ENCODE data around the gene STAT5A.
A peak's percentile ranks its signal among the peaks of the same experiment; 100 is the strongest.

STAT5A gene

GRCh38 chr17:42270170-42270535, 18.1 kb upstream of the STAT5A start:
- no peak for DNase-seq

DNA sequence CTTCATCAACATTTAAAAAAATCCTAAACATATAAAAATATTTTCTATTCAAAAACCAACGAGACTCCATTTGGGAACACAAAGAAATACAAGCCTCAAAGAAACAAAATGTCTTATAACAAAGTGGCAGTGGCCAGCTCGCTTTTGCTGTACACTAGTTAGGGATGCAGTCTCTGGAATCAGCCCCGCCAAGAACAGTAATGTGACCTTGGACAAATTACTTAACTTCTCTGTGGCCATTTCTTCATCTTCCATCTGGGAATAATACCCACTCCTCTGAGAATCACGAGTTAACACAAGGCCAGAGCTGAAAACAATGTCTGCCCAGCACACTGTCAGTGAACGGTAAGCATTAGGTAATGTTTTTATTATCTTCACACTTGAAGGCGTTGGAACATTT, 17.7 kb upstream of the STAT5A start:
- DNase-seq, result no peak

GRCh38 chr17:42271006-42271778, 17.1 kb upstream of the STAT5A start:
- DNase-seq, result no peak

DNA sequence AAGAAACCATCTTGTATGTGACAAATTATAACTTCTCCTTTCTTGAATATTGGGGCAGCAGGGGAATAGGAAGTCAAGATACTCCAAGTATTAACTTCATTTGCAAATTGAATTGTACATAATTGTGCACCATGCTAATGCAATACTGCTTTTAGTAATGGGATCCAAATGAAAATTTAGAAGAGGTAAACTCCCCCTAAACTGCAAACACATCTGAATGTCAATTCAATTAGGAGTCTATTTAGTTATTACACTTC, 16.6 kb upstream of the STAT5A start:
- no peak for DNase-seq

DNA sequence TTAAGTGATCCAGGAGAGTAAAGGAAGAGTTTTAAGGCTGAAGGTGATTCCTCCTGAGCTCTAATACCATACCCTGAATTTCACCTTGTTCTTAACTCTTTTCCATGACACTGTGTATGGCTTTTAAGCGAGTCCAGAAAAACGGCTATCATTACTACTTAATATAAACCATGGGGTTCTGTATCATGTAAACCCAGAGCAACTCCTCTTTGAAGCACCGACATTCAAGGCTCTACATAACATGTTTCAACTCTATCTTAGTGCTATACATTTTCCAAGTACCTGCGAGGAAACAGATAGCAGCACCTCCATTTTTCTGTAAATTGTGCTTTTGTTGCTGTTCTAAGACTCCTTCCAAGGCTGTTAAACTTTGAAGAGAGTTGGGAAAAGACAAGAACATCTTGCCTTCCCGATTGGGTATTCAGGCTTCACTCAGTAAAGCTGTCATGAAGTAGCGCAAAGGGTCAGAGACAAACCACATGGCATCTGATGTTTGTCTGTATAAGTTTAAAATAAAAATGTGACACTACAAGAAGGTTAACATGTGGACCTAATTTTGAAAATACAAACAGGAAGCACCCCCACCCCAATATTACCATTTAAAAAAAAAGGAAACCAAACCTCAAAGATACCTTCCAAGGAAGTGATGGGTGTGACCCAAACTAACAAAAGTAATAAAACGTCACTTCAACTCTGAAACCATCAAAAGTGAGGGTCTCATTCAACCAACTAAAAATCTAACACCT, 16.0 kb upstream of the STAT5A start:
- no peak for DNase-seq

DNA sequence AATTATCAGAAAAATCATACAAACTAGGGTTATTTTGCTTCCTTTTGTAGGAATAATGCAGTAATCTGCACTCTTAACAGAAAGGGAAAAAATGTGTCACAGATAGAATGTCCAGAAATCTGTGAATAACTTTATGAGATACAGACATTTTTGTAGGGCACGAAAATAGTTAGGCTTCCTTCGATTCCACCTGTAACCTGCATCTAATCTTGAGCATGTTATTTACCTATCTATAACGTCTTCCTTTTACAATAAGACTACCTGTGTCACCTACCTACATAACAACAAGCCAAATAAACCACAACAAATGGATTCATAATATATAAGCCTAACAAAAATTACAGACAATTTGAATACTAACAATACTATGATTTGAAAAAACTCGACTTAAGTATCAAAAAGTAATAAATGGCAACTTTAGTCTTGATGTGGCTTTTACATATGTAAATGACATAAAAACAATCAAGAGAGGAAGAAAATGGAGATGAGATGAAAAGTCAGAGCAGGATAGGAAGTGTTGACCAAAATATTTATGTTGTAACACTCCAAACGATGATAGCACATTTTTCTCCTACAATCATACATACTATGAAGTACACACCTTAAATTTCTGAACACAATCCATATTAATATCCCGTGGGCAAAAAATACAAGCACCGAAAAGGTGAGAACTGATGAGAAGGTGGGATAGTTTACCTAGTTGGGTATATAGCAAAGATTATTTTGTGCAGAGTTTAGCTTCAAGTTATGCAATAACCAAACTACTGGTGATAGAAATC, 14.6 kb upstream of the STAT5A start:
- DNase-seq, result peak; percentile 31

DNA sequence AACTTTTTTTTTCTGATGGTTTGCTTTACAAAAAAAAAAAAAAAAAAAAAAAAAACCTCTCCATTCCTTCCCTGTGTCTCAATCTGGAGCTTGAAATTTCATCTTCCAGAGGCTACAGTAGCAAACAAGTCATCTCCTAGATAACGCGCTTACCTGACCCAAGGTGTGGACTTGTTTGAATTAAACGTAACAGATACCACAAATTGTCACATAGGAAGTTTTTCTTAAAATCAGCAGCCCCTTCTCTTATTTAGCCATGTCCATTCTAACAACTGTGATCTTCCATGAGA, 14.1 kb upstream of the STAT5A start:
- DNase-seq, result no peak

GRCh38 chr17:42274812-42275526, 13.3 kb upstream of the STAT5A start:
- DNase-seq, result no peak

DNA sequence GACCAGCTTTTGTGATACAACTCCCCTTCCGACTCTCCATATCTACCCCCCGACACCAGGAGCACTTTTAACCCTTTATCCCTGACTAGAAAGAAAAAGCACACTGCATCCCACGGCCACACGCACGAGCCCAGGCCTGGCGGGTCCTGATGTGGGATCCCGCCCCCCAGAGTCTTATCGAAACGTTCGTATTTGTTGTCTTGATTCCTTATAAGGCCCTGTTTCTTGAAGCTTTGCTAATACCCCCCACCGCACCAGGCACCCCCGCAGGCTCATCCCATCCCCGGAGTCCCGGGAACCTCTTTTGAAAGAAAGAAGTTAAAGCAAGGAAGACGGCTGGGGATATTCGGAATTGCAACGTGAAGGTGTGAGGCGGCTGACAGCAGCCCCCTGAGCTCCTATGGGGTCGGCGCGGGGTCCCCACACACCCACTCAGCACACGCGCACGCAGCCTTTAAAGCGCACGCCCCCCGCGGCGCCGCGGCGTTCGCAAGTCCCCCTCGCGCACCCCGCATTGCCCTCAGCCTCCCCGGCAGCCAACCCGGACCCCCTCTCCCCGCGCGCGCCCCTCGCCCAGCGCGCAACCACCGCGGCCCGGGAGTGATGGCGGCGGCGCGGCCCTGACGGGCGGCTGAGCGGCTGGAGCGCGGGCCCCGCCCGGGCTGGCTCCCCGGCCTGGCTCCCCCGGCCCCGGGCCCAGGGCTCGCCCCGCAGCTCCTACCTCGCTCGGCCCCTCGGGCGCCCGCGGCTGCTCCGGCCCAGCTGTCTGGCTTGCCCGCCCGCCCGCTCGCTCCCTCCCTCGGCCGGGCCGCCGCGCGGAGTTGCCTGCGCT, 12.6 kb upstream of the STAT5A start:
- DNase-seq, result no peak

GRCh38 chr17:42276359-42276608, 12.0 kb upstream of the STAT5A start, which contains the start of gene STAT5B:
TSS of gene STAT5B (minus strand) at chr17:42276391. CDS start at chr17:42232127, 44,264 bp downstream.
- DNase-seq, result peak; percentile 19

DNA sequence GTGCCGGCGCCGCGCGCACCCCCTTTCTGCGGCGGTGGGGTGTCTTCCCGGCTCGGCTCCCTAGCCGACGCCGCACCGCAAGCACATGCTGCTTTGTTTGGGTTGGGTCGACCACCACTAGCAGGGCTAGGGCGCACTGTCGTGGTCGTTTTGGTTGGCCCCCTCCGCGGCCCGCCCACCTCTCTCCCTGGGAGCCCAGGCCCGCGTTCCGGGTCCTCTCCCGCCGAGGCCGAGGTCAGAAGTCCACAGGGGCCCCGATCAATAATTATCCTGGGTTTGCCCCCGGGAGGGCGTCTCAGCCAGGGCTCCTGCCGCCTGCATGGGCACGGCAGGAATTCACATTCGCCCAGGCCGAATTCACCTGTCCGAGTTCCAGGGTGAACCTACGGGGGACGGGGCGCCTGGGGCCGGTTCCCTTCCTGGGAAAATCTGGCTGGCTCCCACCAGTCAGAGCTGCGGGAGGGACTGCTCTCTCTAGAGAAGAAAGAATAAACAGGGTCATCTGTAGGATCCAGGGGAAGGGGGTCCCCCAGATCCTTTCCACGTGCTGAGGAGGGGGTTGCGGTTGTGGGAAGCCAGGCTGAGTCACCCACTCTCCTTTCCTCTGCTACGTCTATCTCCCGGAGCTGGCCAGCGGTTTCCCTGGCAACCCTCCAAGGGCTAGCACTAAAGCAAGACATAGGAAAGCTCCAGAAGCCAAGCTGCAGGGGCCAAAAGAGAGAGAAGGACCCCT, 11.5 kb upstream of the STAT5A start:
- peak; percentile 30 for DNase-seq

- no peak for DNase-seq
Measured at GRCh38 chr17:42277342-42277712, 11.0 kb upstream of the STAT5A start.

DNA sequence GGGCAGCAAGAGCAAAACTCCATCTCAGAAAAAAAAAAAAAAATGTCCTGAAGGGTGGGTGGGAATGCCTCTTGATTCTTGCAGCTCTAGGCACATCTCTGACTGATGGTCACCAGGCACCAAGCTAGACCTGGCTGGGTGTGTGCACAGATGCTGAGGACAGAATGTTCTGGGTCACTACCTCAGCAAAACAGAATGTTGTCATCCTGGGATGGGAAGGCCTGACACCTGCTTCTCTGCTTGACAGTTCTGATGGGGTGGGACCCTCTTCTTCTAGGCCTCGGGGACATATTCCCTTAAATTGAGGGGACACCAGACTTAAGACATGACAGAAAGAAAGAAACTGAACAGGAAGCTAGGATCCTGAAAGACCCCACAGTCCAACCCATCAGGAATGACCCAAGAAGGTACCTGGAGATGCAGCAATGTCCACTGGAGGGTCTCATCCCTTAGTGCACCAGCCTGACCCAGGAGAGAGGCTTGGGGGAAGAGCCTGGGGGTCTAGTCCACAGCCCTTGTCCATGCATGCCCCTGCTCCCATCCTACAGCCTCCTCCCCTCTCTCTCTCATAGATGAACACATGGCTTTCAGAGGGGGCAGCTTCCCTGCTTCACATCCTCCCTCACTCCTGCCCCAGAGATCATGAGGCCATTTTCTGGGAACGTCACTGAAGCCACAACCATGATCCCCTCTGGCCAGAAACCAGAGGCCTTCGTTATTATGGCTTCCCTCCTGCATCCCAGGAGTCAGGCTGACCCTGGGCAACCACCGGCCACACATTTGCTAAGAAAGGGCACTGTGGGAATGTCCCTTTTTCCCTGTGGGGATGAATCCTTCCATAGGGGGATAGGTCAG, 8.3 kb upstream of the STAT5A start:
- no peak for DNase-seq

DNA sequence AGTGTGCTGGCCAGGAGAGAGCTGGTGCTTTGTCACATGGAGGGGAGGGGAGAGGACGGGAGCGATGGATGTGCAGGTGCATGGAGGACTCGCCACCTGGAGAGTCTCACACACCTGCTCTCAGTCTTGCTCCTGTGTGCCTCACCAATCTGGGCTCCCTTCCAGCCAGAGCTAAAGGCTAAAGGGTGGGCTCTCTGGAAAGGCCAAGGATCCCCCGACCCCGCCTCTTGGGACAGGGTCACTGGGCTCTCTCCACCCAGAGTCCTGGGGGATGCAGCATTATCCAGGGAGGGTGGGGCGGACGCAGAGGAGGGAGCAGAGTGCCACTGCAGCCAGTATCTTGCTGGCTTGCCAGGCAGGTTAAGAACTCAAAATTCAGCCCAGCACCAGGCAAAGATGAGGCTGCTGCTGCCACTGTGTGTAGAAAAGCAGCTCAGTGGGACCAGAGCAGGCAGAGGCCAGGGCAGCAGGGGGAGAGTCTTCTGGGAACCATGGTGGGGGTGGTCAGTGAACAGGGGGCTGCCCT, 6.7 kb upstream of the STAT5A start:
- no peak for DNase-seq

DNA sequence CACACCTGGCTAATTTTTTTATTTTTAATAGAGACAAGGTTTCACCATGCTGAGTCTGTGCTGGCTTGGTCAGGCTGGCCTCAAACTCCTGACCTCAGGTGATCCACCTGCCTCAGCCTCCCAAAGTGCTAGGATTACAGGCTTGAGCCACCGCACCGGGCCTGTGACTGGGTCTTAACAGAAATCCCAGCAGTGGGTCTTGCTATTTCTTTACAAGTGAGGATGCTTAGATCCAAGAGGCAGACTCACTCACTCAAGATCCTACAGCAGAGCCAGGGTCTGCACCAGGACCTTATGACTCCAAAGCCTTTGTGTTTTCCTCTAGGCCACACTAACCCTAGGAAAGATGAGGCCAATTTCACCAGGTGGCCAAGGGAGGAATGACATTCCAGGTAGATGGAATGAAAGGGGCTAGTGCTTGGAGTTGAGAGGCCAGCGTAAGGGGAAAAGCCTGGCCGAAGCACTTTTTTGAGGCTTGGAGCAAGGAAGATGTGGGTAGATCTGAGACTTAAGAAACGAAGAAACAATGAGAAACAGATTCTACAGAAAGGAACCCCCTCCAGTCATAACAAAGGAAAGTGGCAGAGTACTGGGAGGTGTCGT, 5.7 kb upstream of the STAT5A start:
- DNase-seq, result no peak

GRCh38 chr17:42283241-42284023, 4.9 kb upstream of the STAT5A start:
- DNase-seq, result no peak

- no peak for DNase-seq
Measured at GRCh38 chr17:42284024-42284369, 4.3 kb upstream of the STAT5A start.

DNA sequence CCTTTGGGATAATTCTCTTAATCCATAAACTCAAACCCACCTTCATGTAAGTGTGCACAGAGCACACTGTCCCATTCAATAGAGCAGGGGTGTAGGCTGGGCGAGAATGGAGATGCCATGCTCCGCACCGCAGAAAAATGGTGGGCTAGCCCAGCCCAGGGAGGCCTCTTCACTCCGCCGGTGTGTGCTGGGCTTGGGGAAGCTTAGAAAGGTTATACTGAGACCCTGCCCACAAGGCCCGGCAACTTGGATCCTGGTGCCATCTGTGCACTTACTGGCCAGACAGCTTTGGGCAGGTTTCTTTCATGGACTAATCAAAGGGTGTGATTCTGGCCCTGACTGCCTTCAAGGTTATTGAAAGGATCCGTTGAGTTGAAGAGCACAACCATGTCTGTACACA, 3.7 kb upstream of the STAT5A start:
- no peak for DNase-seq

- no peak for DNase-seq
Measured at GRCh38 chr17:42285346-42286050, 2.8 kb upstream of the STAT5A start.
